ENCODE measurements around the gene ZNF334. TPM values are rescaled to one million over a fixed set of nuclear protein-coding genes. Genes with fewer than 3 reads are reported as not detected.

Gene ZNF334
- total RNA-seq, 1 donor from 2014 or later, result 1.2 TPM

Other genes starting within 250 kb of the ZNF334 start
- gene CDH22, start 205.1 kb downstream of the ZNF334 start, total RNA-seq, result 0.83 TPM
- gene ELMO2, start 106.9 kb downstream of the ZNF334 start, total RNA-seq, result 35.0 TPM
- gene OCSTAMP, start 37.1 kb upstream of the ZNF334 start, total RNA-seq, result not detected
- 0.57 TPM for gene SLC13A3, start 137.9 kb upstream of the ZNF334 start, total RNA-seq
- 6.4 TPM for gene TP53RK, start 175.9 kb upstream of the ZNF334 start, total RNA-seq
- gene SLC2A10, start 196.1 kb upstream of the ZNF334 start, total RNA-seq, result 2.7 TPM

Data from cardiac septum (tissue), 1 donor.